DMS79 treated with DMSO at 0.1 percent for 48 hours (cell line): Measurements from ENCODE around the gene RARS2.
"Not testable (repeated sequence)": the region's sequence is repeated elsewhere in the genome, so short reads cannot be mapped to it uniquely, and the experiment has no call there.

Experiments
- DNase-seq: peaks from one replicate; lab custom pipeline; 2025; lab: John Stamatoyannopoulos, UW

RARS2 gene

DNA sequence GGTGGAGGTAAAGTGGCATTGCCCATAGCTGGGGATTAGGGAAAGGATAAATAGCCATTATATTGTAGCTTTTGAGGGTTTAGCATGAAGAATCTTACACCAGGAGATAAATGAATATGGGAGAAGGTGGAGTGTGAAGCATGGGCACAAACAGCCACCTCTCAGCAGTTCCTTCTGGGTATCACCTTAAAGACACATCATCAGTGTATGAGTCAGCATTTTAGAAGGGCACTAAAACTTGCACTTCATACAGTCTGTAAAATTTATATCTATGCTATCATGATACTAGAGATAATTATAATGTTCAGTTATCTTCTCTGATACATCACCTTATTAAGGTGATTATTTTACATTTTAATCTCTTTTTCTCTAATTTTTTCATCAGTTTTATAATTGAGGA lies 91.7 kb downstream of the RARS2 start:
- no peak for DNase-seq

DNA sequence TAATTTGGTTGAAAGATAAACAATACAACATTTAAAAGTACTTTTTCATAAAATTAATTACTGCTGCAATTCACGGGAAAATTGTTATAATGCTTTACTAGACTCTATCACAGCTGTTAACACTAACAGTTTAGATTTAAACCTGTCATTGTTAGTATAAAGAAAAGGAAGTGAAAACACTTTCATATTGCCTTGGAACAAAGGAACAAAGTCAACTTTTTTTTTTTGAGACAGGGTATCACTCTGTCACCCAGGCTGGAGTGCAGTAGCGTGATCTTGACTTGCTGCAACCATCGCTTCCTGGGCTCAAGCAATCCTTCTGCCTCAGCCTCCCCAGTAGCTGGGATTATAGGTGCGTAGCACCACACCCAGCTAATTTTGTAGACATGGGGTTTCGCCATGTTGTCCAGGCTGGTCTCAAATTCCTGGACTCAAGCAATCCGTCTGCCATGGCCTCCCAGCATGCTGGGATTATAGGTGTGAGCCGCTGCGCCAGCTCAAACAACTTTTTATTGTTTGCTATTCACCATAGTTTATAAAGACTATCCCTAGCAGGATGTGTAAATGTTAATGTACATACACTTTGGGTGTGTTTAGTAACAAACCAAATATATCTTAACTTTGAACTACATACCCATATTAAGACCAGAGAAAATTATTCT lies 94.9 kb downstream of the RARS2 start:
- no peak for DNase-seq

DNA sequence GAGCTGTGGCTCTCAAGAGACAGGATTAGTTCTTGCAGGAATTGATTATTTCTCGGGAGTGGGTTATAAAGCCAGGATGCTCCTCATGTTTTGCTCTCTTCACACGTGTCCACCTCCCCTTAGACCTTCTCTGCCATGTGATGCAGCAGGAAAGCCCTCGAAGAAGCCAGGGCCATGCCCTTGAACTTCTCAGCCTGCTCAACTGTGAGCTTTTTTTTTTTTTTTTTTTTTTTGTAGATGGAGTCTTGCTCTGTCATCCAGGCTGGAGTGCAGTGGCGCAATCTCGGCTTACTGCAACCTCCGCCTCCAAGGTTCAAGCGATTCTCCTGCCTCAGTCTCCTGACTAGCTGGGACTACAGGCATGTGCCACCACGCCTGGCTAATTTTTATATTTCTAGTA lies 100.5 kb downstream of the RARS2 start:
- not testable (repeated sequence) for DNase-seq

DNA sequence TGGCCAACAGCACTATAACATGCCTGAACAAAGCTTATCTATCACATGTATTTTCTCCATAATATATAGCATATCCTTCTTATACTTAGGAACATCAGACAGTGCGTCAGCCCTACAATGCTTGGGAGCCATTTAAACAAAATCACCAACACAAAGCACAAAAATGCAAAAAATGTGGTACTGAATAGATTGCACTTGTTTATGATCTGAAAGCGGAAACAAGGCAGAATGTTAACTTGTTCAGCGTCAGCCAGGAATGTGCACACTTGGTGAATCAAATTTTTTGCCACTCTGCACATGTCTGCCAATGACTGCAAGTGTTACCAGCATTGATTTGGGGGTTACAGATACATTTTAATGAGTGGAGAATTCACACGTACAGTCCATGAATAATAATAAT lies 102.2 kb downstream of the RARS2 start:
- no peak for DNase-seq

DNA sequence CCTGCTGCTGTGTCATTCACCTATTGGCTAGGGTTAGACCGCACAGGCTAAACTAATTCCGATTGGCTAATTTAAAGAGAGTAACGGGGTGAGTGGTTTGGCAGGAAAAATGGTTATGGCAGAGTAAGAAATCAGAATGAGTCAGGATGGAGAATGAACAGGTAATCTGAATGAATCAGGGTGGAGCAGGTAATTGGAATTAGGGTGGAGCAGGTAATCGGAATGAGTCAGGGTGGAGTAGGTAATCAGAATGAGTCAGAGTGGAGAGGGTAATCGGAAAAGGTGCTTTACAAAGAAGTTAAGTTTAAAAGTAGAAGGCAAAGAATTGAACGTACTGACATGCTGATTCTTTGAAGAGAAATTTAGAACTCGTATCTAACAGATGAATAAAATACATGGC lies 105.3 kb downstream of the RARS2 start:
- no peak for DNase-seq

DNA sequence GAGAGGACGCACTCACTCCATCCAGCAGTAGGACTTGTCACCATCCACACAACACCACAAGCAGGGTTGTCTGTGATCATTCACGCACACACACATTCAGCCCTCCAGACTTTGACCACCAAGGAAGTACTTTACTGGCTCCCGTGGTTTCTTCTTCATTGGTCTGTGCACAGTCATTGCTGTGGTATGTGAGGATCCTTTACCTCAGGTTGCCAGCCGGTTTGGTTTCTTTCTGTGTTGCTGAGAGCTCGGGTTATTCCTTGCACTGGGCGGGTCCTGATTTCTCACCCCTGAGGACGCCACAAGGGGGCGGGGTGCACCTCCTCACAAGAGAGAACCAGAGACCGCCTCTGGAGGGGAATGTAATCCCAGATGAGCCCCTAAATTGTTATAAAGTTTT lies 105.9 kb downstream of the RARS2 start:
- no peak for DNase-seq

DNA sequence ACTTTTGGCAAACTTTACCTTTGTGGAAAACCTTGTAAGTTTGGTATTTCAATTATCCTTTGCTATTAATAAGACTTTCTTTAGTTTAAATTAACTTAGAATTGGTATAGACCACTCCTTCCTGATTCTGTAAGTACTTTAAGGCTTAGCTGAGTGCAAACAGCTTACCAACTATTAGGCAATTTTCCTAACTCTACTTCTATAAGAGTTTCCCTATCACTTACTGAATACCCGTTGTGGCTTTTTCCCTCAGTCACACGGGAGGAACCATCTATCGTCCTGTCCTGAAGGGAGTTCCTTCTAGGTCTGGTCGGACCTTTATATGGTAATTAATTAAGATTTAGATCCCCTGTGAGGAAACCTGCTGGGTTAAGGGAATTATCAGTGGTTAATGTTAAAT lies 107.4 kb downstream of the RARS2 start:
- DNase-seq: no peak

DNA sequence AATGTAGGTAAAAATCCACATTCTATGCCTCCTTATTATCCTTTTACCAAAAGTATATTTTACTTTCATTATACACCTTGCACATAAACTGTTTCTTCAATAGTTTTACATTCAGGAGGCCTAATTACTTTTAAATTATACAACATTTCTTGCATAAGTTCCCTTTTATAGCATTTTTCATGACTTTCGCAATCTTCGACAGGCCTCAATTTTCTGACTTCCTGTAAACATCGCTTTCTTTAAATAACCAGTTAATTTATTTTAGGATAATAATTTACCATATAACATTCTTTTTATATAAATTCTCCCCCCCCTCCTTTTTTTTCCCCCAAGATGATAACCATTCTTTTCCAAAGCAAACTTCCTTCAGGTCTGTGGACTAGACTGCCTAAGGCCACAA lies 107.9 kb downstream of the RARS2 start:
- DNase-seq: no peak

DNA sequence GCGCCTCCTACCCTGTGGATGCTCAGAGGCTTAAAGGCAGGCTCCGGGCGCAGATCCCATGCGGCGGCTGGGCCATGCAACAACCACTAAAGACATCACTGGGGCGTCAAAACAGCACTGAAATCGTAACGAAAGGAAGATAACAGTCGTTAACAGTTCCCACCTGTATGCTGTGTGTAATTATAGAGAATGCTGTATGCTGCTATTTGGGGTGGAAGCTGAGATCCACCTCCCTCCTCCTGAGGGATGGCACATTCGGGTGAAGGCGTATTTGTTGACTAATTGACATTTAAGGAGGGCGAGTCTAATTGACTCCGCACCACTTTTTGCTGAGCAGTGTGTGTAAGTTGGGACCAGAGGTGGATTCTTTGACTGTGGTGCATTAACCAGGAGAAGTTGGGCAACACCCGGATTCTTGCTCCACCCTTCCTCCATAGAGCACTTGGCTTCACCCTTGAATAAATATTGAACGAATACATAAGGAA lies 116.3 kb downstream of the RARS2 start:
- DNase-seq: peak; percentile 23

DNA sequence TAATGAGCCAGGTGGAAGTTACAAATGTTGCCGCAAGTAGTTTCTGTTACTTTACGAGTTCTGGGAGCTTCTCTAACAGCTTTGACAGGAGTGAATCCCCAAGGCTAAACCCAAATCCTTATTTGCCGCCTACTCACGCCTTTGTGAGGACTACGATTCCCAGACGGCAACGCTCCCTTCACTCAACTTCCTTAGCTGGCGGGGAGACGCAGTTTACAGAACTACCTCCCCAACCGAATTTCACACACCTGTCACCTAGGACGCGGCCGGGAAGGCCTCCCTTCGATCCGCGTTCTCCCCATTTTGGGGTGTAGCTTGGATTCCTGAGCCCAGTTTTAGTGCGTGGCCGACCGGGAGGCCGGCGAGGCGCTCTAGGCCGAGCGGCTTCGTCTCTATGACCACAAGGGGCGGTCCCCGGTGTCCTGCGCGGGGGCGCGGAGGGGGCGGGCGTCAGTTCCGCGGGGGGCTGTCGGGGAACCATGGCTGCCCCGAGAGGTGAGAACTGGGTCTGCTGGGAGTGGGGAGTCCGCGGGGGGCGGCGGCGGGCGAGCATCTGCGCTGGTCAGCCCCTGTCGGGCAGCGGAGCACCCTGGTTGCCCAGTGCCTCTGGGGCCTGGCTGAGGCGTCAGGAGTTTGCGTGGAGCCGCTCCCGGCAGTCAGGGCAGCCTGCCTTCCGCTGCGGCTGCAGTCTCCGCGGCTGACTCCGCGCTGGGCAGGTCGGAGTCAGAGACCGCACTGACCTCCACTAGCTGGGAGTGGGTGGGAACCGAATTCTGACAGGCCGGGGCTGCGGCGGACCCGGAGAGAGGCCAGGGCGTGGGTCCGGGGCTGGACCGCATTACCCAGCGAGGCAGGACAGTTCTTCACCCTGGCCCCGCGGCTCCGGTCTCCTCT lies 117.0 kb downstream of the RARS2 start, which contains the start of gene SLC35A1:
Gene SLC35A1, plus strand, starts transcription at position 450 of the 894 bp plus-strand sequence. Its CDS starts 30 bp downstream, at position 480.
- DNase-seq: peak; percentile 63

DNA sequence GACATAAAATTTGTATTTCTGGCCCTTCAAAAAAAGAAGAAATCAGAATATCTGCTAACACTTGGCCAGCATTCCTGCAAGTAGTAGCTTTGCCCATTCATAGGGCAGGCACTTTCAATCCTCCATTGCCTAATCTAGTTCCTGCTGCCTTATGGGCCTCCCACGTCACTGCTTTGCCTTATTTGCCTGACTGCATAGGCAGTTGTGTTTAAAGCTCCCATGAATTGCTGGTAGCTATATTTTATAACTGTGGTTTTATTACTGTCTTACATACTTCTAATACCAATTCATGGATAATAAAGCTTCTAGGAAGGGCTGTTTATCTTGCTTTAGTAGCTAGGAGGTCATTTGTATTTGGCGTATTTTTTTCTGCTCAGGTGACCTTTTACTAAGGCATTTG lies 124.7 kb downstream of the RARS2 start:
- no peak for DNase-seq
